HepG2 (cell line): Measurements from ENCODE around the gene PXYLP1. TPM values are rescaled to one million over a fixed set of nuclear protein-coding genes. Genes with fewer than 3 reads are reported as not detected.

ENCODE experiments used
- ATAC-seq: fragments of 200-7000 bp; cut with Tn5 transposase; 3 replicates; pipeline ENCODE4 v1.9.1; 2020; ENCODE audit warnings: mild to moderate bottlenecking, moderate library complexity
- BruUV-seq: library from RNA; stranded (reverse); fragments of 400-500 nt; replicated peaks from 2 replicates; lab custom pipeline; 2021; lab: Mats Ljungman, UMichigan
- CTCF ChIA-PET: fragments of 300-600 bp; formaldehyde crosslinking; extraction: SDS; loops from one replicate; lab custom pipeline; 2021; ENCODE audit warnings: low total read pairs, inconsistent platforms, low intra/inter-chr PET ratio; lab: Yijun Ruan, JAX
- POLR2A ChIA-PET: fragments of 350-600 bp; sonication (Branson Sonifier 250); formaldehyde crosslinking; loops from one replicate; lab custom pipeline; 2020; ENCODE audit warnings: antibody characterized with exemption, inconsistent platforms; lab: Yijun Ruan, JAX
- DNase-seq: peaks from one replicate; pipeline ENCODE4 v3.0.0-alpha.2; 2015; ENCODE audit warnings: low spot score
- FAIRE-seq: peaks from 3 replicates; lab custom pipeline; 2011; peaks lifted over from hg19 to GRCh38; lab: Jason Lieb, UNC
- H2AFZ ChIP-seq: one replicate; pipeline ENCODE4 v1.6.1; 2011; ENCODE audit warnings: low read length, inconsistent platforms
- H3K27ac ChIP-seq: fragments of 300-600 bp; 3 replicates; pipeline ENCODE4 v1.8.0; 2011; ENCODE audit warnings: mixed run types, mild to moderate bottlenecking, mixed read lengths, low read length, inconsistent platforms; ENCODE audit not compliant: insufficient read depth; ENCODE audit errors: extremely low read length
- H3K27me3 ChIP-seq, 2 experiments: fragments of 200-600 bp in 1 of 2; 2 replicates in 1 of 2; 3 replicates in 1 of 2; pipeline versions ENCODE4 v1.6.0 to v1.8.0; 2011; ENCODE audit warnings: low read length in 2 of 2, mild to moderate bottlenecking in 2 of 2, moderate library complexity in 2 of 2, inconsistent platforms in 1 of 2; ENCODE audit not compliant: insufficient read depth in 2 of 2, control insufficient read depth in 1 of 2
- H3K36me3 ChIP-seq, 2 experiments: fragments of 200-600 bp in 1 of 2; replicated peaks in 1 of 2; 2 replicates in 1 of 2; 3 replicates in 1 of 2; pipeline versions ENCODE4 v1.5.1 to v1.8.0; 2011; ENCODE audit warnings: low read length in 2 of 2, inconsistent platforms in 1 of 2; ENCODE audit not compliant: insufficient read depth in 2 of 2, control insufficient read depth in 1 of 2
- H3K4me1 ChIP-seq: 2 replicates; pipeline ENCODE4 v1.5.1; 2012; ENCODE audit warnings: low read length, inconsistent platforms; ENCODE audit not compliant: insufficient read depth
- H3K4me2 ChIP-seq: 2 replicates; pipeline ENCODE4 v1.6.0; 2011; ENCODE audit warnings: low read depth, low read length, inconsistent platforms
- H3K4me3 ChIP-seq, 3 experiments: fragments of 200-600 bp in 1 of 3; sonication (generic), shearing (Covaris generic) in 1 of 3; replicated peaks in 1 of 3; 2 replicates each; pipeline ENCODE4 v1.5.1; 2011 to 2016; ENCODE audit warnings: low read length in 3 of 3, inconsistent platforms in 2 of 3, low read depth in 2 of 3, mild to moderate bottlenecking in 2 of 3, control low read depth in 1 of 3, mixed read lengths in 1 of 3; ENCODE audit not compliant: insufficient read depth in 1 of 3
- H3K79me2 ChIP-seq: one replicate; pipeline ENCODE4 v1.6.1; 2011; ENCODE audit warnings: low read length, inconsistent platforms; ENCODE audit not compliant: insufficient read depth
- H3K9ac ChIP-seq: 2 replicates; pipeline ENCODE4 v1.6.0; 2011; ENCODE audit warnings: mild to moderate bottlenecking, low read depth, low read length, inconsistent platforms; ENCODE audit not compliant: insufficient read depth
- H3K9me3 ChIP-seq: 2 replicates; pipeline ENCODE4 v1.5.1; 2012; ENCODE audit warnings: mild to moderate bottlenecking, low read length
- H4K20me1 ChIP-seq: 2 replicates; pipeline ENCODE4 v1.6.0; 2011; ENCODE audit warnings: inconsistent platforms, mild to moderate bottlenecking, low read length, moderate library complexity; ENCODE audit not compliant: insufficient read depth
- ARHGAP35 ChIP-seq: sonication (generic); formaldehyde crosslinking; IDR thresholded peaks from 2 replicates; pipeline ENCODE4 v1.9.0; 2022; ENCODE audit warnings: mild to moderate bottlenecking, inconsistent platforms, moderate library complexity, missing genetic modification reagents, borderline replicate concordance
- BORCS8-MEF2B ChIP-seq: sonication (generic); formaldehyde crosslinking; IDR thresholded peaks from 2 replicates; pipeline ENCODE4 v1.8.0; 2022; ENCODE audit warnings: mild to moderate bottlenecking, missing genetic modification reagents
- CBFB ChIP-seq: sonication (generic); formaldehyde crosslinking; IDR thresholded peaks from 2 replicates; pipeline ENCODE4 v1.4.0; 2020; ENCODE audit warnings: missing genetic modification reagents
- CBX2 ChIP-seq, 2 experiments: fragments of 200-600 bp in 1 of 2; sonication (generic); formaldehyde crosslinking in 1 of 2; IDR thresholded peaks; 2 replicates each; pipeline versions ENCODE4 v1.7.0 to v1.8.1; 2018 to 2022; ENCODE audit warnings: low read depth in 2 of 2, low read length in 1 of 2, mild to moderate bottlenecking in 1 of 2, missing genetic modification reagents in 1 of 2
- FOXJ3 ChIP-seq: sonication (generic); formaldehyde crosslinking; IDR thresholded peaks from 2 replicates; pipeline ENCODE4 v1.4.0; 2020; ENCODE audit warnings: missing genetic modification reagents, mild to moderate bottlenecking, borderline replicate concordance
- IRX3 ChIP-seq: sonication (generic); formaldehyde crosslinking; IDR thresholded peaks from 2 replicates; pipeline ENCODE4 v1.8.1; 2023; ENCODE audit warnings: mild to moderate bottlenecking, low read depth, missing genetic modification reagents, borderline replicate concordance
- MTF2 ChIP-seq: sonication (generic); formaldehyde crosslinking; IDR thresholded peaks from 2 replicates; pipeline ENCODE4 v1.5.0; 2020; ENCODE audit warnings: missing genetic modification reagents, borderline replicate concordance
- NCOR1 ChIP-seq: fragments of 200-600 bp; sonication (generic); IDR thresholded peaks from 2 replicates; pipeline ENCODE4 v1.7.0; 2017; ENCODE audit warnings: antibody characterized with exemption, low read length, borderline replicate concordance
- NFATC3 ChIP-seq: sonication (generic); formaldehyde crosslinking; IDR thresholded peaks from 2 replicates; pipeline ENCODE4 v1.5.1; 2020; ENCODE audit warnings: mild to moderate bottlenecking, missing genetic modification reagents
- NPAS2 ChIP-seq: sonication (generic); formaldehyde crosslinking; IDR thresholded peaks from 2 replicates; pipeline ENCODE4 v1.8.0; 2022; ENCODE audit warnings: mild to moderate bottlenecking, missing genetic modification reagents, borderline replicate concordance
- TBX2 ChIP-seq: sonication (generic); formaldehyde crosslinking; IDR thresholded peaks from 2 replicates; pipeline ENCODE4 v1.5.0; 2020; ENCODE audit warnings: missing genetic modification reagents, mild to moderate bottlenecking, borderline replicate concordance
- ZFYVE20 ChIP-seq: sonication (generic); formaldehyde crosslinking; IDR thresholded peaks from 2 replicates; pipeline ENCODE4 v1.8.0; 2023; ENCODE audit warnings: low read depth, mild to moderate bottlenecking, moderate library complexity, missing genetic modification reagents, borderline replicate concordance
- ZNF30 ChIP-seq: sonication (generic); formaldehyde crosslinking; IDR thresholded peaks from 2 replicates; pipeline ENCODE4 v1.5.0; 2020; ENCODE audit warnings: mild to moderate bottlenecking, missing genetic modification reagents
- ZNF333 ChIP-seq: sonication (generic); formaldehyde crosslinking; IDR thresholded peaks from 2 replicates; pipeline ENCODE4 v1.4.0; 2020; ENCODE audit warnings: mild to moderate bottlenecking, missing genetic modification reagents, borderline replicate concordance
- ZNF383 ChIP-seq: sonication (generic); formaldehyde crosslinking; IDR thresholded peaks from 2 replicates; pipeline ENCODE4 v1.4.0; 2020; ENCODE audit warnings: missing genetic modification reagents, mild to moderate bottlenecking, borderline replicate concordance
- ZNF550 ChIP-seq: sonication (generic); formaldehyde crosslinking; IDR thresholded peaks from 2 replicates; pipeline ENCODE4 v1.4.0; 2020; ENCODE audit warnings: mild to moderate bottlenecking, missing genetic modification reagents, borderline replicate concordance
- ZNF614 ChIP-seq: IDR thresholded peaks from 2 replicates; pipeline ENCODE4 v1.6.1; 2018; ENCODE audit warnings: missing biosample characterization, missing genetic modification reagents, inconsistent platforms, borderline replicate concordance
- ZNF780A ChIP-seq: sonication (generic); formaldehyde crosslinking; IDR thresholded peaks from 2 replicates; pipeline ENCODE4 v1.8.0; 2022; ENCODE audit warnings: mild to moderate bottlenecking, missing genetic modification reagents, moderate library complexity
- ZNF883 ChIP-seq: sonication (generic); formaldehyde crosslinking; IDR thresholded peaks from 2 replicates; pipeline ENCODE4 v1.5.1; 2020; ENCODE audit warnings: mild to moderate bottlenecking, missing genetic modification reagents; ENCODE audit errors: not compliant biosample characterization
- WGBS: methylation state at CpG from one replicate; pipeline ENCODE4 v1.1.6; 2017; ENCODE audit warnings: low lambda C conversion rate; 5-methylcytosine and 5-hydroxymethylcytosine counted together
- in situ Hi-C: cut with HindIII; loops from 2 replicates; pipeline ENCODE4 v1.10.0; 2017; ENCODE audit warnings: low pct_unique_long_range_greater_than_20kb; ENCODE audit not compliant: extremely low pct_ligation_motif_present
- intact Hi-C: fragments of 100-400 bp; cut with micrococcal nuclease; formaldehyde crosslinking; loops from one replicate; pipeline ENCODE4 v1.10.0; 2022; ENCODE audit not compliant: unreplicated experiment
- polyA plus RNA-seq, 8 experiments: library from polyadenylated mRNA; depleted of rRNA in 3 of 8; stranded (reverse) in 7 of 8; unstranded in 1 of 8; fragments of >200 nt; fragmentation: Illumina TruSeq in 4 of 8; extraction: Trizol in 4 of 8; gene quantifications; 2 replicates each; pipeline versions ENCODE4 v1.2.1 to v1.2.3, GENCODE V29; 2011 to 2016; ENCODE audit warnings: low read depth in 4 of 8, missing spikeins in 1 of 8, mixed read lengths in 1 of 8; ENCODE audit not compliant: insufficient read depth in 1 of 8
- total RNA-seq, 5 experiments: library from RNA; depleted of rRNA; stranded (reverse); fragments of >200 nt; fragmentation: Illumina TruSeq; extraction: Trizol; gene quantifications; 2 replicates each; pipeline ENCODE4 v1.2.3, GENCODE V29; 2016; ENCODE audit warnings: low read depth in 1 of 5
- TF ChIP-seq, protein P1 (sequence below): IDR thresholded peaks from 2 replicates; pipeline ENCODE4 v1.6.1; 2016

The PXYLP1 gene
- total and polyA plus RNA-seq, 2 of the 13 experiments (the other 11 are each of a cell fraction or from before 2014, with no cell fraction given): 4.9 to 8.1 TPM

DNA sequence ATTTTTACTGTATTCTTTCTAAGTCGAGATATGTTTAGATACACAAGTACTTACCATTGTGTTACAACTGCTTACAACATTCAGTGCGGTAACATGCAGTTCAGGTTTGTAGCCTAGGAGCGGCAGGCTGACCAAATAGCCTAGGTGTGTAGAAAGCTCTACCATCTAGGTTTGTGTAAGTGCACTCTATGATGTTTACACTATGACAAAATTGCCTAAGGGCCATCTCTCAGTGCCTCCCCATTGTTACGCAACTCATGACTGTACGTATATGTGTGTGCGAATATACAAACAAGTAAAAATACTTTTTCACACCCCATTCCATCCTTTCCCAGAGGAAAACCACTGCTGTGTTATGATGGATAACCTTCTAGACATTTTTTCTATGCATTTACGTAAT lies 44.3 kb downstream of the PXYLP1 start (continued):
- TF ChIP-seq ZNF883 (CRISPR knock-in tag): no peak
- TF ChIP-seq ARHGAP35 (CRISPR knock-in tag): no peak
- no peak for TF ChIP-seq MTF2 (CRISPR knock-in tag)
- TF ChIP-seq FOXJ3 (CRISPR knock-in tag): peak; percentile 74
- no peak for TF ChIP-seq ZNF780A (CRISPR knock-in tag)

DNA sequence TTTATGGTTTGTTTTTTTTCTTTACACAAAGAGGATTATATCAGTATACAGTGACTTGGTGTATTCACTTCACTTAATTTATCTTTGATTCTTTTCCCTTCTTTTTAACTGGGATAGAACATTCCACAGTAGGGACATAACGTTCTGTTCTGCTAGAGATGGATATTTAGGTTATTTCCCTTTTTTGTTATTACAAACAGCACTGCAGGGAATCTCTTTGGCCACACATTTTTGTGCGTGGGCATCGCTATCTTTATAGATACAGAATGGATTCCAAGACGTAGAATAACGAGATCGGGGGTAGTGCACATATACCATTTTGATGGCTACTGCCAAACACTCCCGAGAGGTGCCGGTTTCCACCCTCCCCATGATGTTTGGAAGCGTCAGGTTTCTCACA lies 44.8 kb downstream of the PXYLP1 start:
- no peak overlapping the region for H2AFZ ChIP-seq
- no TSS peak for BruUV-seq
- no peak for ATAC-seq
- no peaks in the 10 kb centered on the region for H3K27me3 ChIP-seq
- no peak overlapping the region for H3K27ac ChIP-seq
- intact Hi-C loops (no loop called here), in situ Hi-C loops (no loop called here)
- H3K4me1 ChIP-seq: peaks cover 21% of the 10 kb centered on the region
- no peaks in the 10 kb centered on the region for H3K79me2 ChIP-seq
- ChIA-PET POLR2A (no interaction called here), CTCF (no interaction called here)
- no peak overlapping the region for H3K4me3 ChIP-seq
- FAIRE-seq: no peak
- peaks cover 0 to 2% of the 10 kb centered on the region in 2 experiments; a peak in 2 of 5 replicates for H3K36me3 ChIP-seq
- DNase-seq: no peak
- H3K9ac ChIP-seq: no peak overlapping the region
- WGBS: 97% methylated on average over 9 of the region's 9 CpGs
- no peak overlapping the region for H3K4me2 ChIP-seq
- H4K20me1 ChIP-seq: no peaks in the 10 kb centered on the region
- no peak for TF ChIP-seq ZNF614
- TF ChIP-seq ZFYVE20 (CRISPR knock-in tag): no peak
- no peak for TF ChIP-seq CBFB
- no peak for TF ChIP-seq ZNF383 (CRISPR knock-in tag)
- no peak for TF ChIP-seq TBX2 (CRISPR knock-in tag)
- no peak for TF ChIP-seq NCOR1
- no peak for TF ChIP-seq ZNF333 (CRISPR knock-in tag)
- TF ChIP-seq IRX3 (CRISPR knock-in tag): no peak
- TF ChIP-seq BORCS8-MEF2B (CRISPR knock-in tag): no peak
- TF ChIP-seq NPAS2 (CRISPR knock-in tag): no peak
- no peak for TF ChIP-seq ZNF550 (CRISPR knock-in tag)
- no peak for TF ChIP-seq CBX2 (IDR thresholded peaks at IDR 0.05; ENCODE audit: low read depth, low read length)
- no peak for TF ChIP-seq CBX2 (CRISPR knock-in tag; IDR thresholded peaks at IDR 0.05; ENCODE audit: low read depth)
- no peak for TF ChIP-seq NFATC3
- TF ChIP-seq, protein P1, sequence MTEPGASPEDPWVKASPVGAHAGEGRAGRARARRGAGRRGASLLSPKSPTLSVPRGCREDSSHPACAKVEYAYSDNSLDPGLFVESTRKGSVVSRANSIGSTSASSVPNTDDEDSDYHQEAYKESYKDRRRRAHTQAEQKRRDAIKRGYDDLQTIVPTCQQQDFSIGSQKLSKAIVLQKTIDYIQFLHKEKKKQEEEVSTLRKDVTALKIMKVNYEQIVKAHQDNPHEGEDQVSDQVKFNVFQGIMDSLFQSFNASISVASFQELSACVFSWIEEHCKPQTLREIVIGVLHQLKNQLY (CRISPR knock-in tag): no peak
- TF ChIP-seq ZNF30: no peak
- no peaks in the 10 kb centered on the region for H3K9me3 ChIP-seq
